HEK293T (cell line): Measurements from ENCODE around the gene RIPOR1.
"Not testable (repeated sequence)": the region's sequence is repeated elsewhere in the genome, so short reads cannot be mapped to it uniquely, and the experiment has no call there.

Source experiments
- CTCF ChIA-PET: fragments of 350-600 bp; formaldehyde crosslinking; extraction: SDS; loops from one replicate; lab custom pipeline; 2021; ENCODE audit warnings: antibody characterized with exemption, inconsistent platforms; lab: Yijun Ruan, JAX
- POLR2A ChIA-PET: fragments of 350-600 bp; formaldehyde crosslinking; extraction: SDS; loops from one replicate; lab custom pipeline; 2020; ENCODE audit warnings: antibody characterized with exemption, inconsistent platforms; lab: Yijun Ruan, JAX
- DNase-seq: peaks from one replicate; pipeline ENCODE4 v3.0.0; 2012; ENCODE audit warnings: mixed read lengths; ENCODE audit errors: extremely low spot score
- ARNT ChIP-seq: fragments of 450-650 bp; IDR thresholded peaks from 2 replicates; pipeline ENCODE4 v1.6.1; 2017; ENCODE audit warnings: mild to moderate bottlenecking
- BHLHE40 ChIP-seq: fragments of 450-650 bp; IDR thresholded peaks from 2 replicates; pipeline ENCODE4 v1.6.1; 2016; ENCODE audit warnings: mild to moderate bottlenecking, moderate library complexity, borderline replicate concordance
- CTBP1 ChIP-seq: fragments of 450-650 bp; IDR thresholded peaks from 2 replicates; pipeline ENCODE4 v1.6.1; 2016; ENCODE audit warnings: borderline replicate concordance
- ELF4 ChIP-seq: fragments of 450-650 bp; IDR thresholded peaks from 2 replicates; pipeline ENCODE4 v1.6.1; 2017; ENCODE audit warnings: antibody characterized with exemption
- FOXA1 ChIP-seq: fragments of 450-650 bp; IDR thresholded peaks from 2 replicates; pipeline ENCODE4 v1.6.1; 2016; ENCODE audit warnings: mild to moderate bottlenecking
- FOXK2 ChIP-seq: fragments of 450-650 bp; IDR thresholded peaks from 2 replicates; pipeline ENCODE4 v1.6.1; 2016; ENCODE audit warnings: mild to moderate bottlenecking
- FOXM1 ChIP-seq: fragments of 450-650 bp; IDR thresholded peaks from 2 replicates; pipeline ENCODE4 v1.6.1; 2017; ENCODE audit warnings: mild to moderate bottlenecking, borderline replicate concordance
- HDGF ChIP-seq: fragments of 450-650 bp; IDR thresholded peaks from 2 replicates; pipeline ENCODE4 v1.6.1; 2017; ENCODE audit warnings: antibody characterized with exemption, borderline replicate concordance
- L3MBTL2 ChIP-seq: fragments of 450-650 bp; conservative IDR thresholded peaks from 2 replicates; pipeline ENCODE4 v1.6.1; 2016; ENCODE audit warnings: mild to moderate bottlenecking
- LEF1 ChIP-seq: fragments of 450-650 bp; IDR thresholded peaks from 2 replicates; pipeline ENCODE4 v1.6.1; 2017; ENCODE audit warnings: mild to moderate bottlenecking, borderline replicate concordance
- NFRKB ChIP-seq: fragments of 450-650 bp; IDR thresholded peaks from 2 replicates; pipeline ENCODE4 v1.6.1; 2016; ENCODE audit warnings: mild to moderate bottlenecking, moderate library complexity
- SP1 ChIP-seq: fragments of 450-650 bp; IDR thresholded peaks from 2 replicates; pipeline ENCODE4 v1.6.1; 2017
- SUZ12 ChIP-seq: fragments of 450-650 bp; IDR thresholded peaks from 2 replicates; pipeline ENCODE4 v1.6.1; 2016; ENCODE audit warnings: mild to moderate bottlenecking
- TARDBP ChIP-seq: fragments of 450-650 bp; IDR thresholded peaks from 2 replicates; pipeline ENCODE4 v1.6.1; 2016
- ZNF384 ChIP-seq: fragments of 450-650 bp; IDR thresholded peaks from 2 replicates; pipeline ENCODE4 v1.6.1; 2016
- TF ChIP-seq, protein P1 (sequence below): fragments of 450-650 bp; IDR thresholded peaks from 2 replicates; pipeline ENCODE4 v1.6.1; 2016

RIPOR1 gene

DNA sequence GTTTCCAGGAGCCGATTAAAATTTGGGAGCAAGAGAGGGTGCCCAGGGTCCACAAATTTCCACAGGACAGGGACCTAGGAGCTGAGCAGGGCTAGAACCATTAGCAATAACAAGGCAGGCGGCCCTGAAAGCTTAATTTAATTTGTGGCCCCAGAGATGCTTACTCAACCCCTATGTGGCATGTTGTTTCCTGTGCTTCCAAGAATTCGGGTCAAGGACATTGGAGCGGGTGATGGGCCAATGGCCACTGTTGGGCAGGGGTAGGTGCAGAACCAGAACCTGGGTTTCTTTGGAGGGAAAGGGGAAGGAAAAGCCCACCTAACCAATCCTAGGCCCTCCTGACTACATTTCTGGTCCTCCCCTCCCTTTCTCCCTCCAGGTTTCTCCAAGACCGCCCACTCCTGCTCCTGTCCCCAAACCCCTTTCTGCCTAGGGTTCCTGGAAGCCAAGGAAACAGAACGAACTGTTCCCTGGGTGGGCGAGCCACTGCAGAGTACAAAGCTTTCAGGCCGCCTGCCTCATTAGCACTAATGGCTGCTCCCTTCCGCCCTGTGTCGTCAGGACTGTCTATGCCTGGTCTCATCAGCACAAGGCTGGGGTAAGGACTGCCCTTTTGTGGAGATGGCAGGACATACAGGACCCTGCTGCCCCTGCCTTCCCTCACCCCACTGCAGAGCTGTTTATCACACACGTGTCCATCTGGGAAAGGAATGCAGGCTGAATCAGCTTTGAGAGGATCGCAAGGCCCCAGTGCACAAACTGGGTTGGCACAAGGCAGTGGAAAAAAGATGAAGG, 44.7 kb upstream of the RIPOR1 start:
- no peak for TF ChIP-seq HDGF
- TF ChIP-seq CTBP1: no peak
- TF ChIP-seq SUZ12: no peak
- no peak for TF ChIP-seq SP1
- no peak for TF ChIP-seq TARDBP
- no peak for TF ChIP-seq LEF1
- TF ChIP-seq FOXA1: no peak
- TF ChIP-seq ARNT: no peak
- no peak for TF ChIP-seq FOXK2
- no peak for TF ChIP-seq ELF4
- no peak for TF ChIP-seq L3MBTL2
- TF ChIP-seq FOXM1: no peak
- POLR2A ChIA-PET: no interaction called here
- CTCF ChIA-PET: interaction anchor here (1.0 to 1.1 kb wide), 2 partner anchors 30 to 37 kb away, joined by 3 to 7 read pairs; no protein-coding TSS in a partner anchor
- DNase-seq: no peak

DNA sequence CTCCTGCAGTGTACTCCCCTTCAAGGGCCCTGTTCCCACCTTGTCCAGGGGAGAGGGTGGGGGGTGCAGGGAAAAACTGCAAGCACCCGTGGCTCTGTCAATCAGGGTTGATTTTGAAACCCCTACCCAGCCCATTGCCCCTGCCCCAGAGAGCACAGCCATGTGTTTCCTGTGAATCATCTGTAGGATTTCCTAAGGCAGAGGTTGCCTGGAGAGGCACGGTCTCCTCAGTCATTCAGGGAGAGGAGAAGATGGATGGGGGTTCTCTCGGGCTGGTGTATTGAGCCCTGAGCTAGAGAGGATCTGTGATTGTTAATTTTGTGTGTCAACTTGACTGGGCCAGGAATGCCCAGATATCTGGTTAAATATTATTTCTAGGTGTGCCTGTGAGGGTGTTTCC, 41.8 kb upstream of the RIPOR1 start:
- no peak for DNase-seq
- no peak for TF ChIP-seq LEF1
- no peak for TF ChIP-seq BHLHE40
- TF ChIP-seq SP1: no peak
- no peak for TF ChIP-seq TARDBP
- no peak for TF ChIP-seq CTBP1
- no peak for TF ChIP-seq FOXK2
- TF ChIP-seq HDGF: no peak
- no peak for TF ChIP-seq ARNT
- TF ChIP-seq NFRKB: no peak
- TF ChIP-seq FOXM1: no peak
- no peak for TF ChIP-seq ZNF384
- TF ChIP-seq, protein P1, sequence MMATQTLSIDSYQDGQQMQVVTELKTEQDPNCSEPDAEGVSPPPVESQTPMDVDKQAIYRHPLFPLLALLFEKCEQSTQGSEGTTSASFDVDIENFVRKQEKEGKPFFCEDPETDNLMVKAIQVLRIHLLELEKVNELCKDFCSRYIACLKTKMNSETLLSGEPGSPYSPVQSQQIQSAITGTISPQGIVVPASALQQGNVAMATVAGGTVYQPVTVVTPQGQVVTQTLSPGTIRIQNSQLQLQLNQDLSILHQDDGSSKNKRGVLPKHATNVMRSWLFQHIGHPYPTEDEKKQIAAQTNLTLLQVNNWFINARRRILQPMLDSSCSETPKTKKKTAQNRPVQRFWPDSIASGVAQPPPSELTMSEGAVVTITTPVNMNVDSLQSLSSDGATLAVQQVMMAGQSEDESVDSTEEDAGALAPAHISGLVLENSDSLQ: no peak
- no peak for TF ChIP-seq FOXA1
- no peak for TF ChIP-seq ELF4
- TF ChIP-seq SUZ12: no peak
- no peak for TF ChIP-seq L3MBTL2
- ChIA-PET CTCF (interaction anchor here (0.6 kb wide), 1 partner anchor 37 kb away, joined by 4 read pairs; no protein-coding TSS in a partner anchor), POLR2A (no interaction called here)

DNA sequence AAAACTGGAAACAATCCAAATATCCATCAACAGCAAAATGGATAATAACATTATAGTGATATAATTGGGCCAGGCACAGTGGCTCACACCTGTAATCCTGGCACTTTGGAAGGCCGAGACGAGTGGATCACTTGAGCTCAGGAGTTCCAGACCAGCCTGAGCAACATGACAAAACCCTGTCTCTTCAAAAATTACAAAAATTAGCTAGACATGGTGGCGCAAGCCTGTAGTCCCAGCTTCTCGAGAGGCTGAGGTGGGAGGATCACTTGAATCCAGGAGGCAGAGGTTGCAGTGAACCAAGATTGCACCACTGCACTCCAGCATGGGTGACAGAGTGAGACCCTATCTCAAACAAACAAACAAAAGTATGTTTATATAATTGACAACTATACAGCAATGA, 41.1 kb upstream of the RIPOR1 start:
- POLR2A ChIA-PET: not testable (repeated sequence)
- CTCF ChIA-PET: interaction anchor here (0.6 kb wide), 1 partner anchor 92 kb away, joined by 3 read pairs; no protein-coding TSS in a partner anchor

DNA sequence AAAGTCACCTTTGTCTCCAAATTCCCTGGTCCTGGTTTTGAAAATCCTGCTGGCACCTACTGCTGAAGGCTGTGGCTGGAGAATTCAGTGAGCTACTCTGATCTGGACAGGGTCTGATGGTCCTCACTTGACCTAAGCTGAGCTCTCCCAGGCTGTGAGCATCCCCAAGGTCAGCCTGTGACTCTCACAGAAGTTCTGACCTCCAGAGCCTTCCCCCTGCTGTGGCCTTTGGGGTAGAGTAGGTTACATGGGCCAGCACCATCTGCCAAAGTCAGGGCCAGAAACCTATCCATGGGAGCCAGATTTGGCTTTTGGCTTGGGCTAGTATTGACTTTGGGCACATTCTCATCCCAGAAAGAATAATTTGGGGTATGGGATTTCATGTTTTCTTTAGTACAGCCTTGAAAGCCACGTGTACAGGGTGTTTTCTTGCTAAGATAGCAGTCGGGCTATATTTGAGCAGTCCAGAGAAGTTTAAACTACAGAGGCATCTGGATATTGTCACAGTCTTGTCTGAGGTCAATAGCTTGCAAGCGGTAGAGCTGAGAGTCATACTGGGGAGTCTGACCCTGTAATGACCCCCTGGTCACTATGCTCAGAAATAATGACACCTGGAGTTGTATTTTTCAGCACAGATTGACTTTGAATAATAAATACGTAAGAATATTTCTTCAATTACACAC, 39.1 kb upstream of the RIPOR1 start:
- no peak for TF ChIP-seq LEF1
- no peak for TF ChIP-seq BHLHE40
- TF ChIP-seq ELF4: no peak
- TF ChIP-seq ZNF384: no peak
- TF ChIP-seq FOXM1: no peak
- no peak for TF ChIP-seq TARDBP
- CTCF ChIA-PET: interaction anchor here (0.7 to 1.7 kb wide), 6 partner anchors 8 to 388 kb away, joined by 3 to 9 read pairs (median 7); partner anchors contain the start of gene ATP6V0D1

More for the DNA sequence above, 41.1 kb upstream of the RIPOR1 start:
- not testable (repeated sequence) for DNase-seq

DNA sequence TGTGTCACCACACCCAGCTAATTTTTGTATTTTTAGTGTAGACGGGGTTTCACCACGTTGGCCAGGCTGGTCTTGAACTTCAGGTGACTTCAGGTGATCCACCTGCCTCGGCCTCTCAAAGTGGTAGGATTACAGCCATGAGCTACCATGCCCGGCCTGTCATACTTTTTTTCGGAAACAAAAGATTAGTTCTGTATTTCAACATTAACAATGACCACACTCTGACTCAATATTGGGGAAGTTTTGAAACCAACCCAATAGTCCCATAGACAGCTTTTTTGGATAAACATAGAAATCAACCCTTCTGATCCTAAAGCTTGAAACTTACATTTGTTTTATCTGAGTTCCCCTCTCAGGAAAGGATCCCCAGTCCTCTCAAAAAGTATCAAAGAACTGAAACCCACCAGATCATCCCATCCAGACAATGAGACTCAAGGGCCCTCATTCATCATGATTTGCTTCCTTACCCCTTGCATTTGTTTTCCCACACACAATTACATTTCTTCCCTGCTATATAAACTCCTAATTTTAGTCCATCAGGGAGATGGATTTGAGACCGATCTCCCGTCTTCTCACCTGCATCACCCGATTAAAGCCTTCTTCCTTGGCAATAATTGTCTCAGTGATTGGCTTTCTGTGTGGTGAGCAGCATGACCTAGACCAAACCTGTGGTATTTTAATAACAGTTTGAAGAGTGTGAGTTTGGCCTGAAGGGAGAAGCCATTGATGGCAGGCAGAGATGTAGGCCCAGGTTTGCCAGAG, 38.1 kb upstream of the RIPOR1 start:
- ChIA-PET POLR2A (interaction anchor here (2.4 kb wide), 1 partner anchor 9 kb away, joined by 11 read pairs; the partner anchor contains the start of gene ATP6V0D1), CTCF (interaction anchor here (0.6 to 2.4 kb wide), 4 partner anchors 9 to 31 kb away, joined by 3 to 12 read pairs (median 8); partner anchors contain the start of gene ATP6V0D1)
- DNase-seq: no peak
- no peak for TF ChIP-seq ZNF384
- TF ChIP-seq FOXA1: no peak
- no peak for TF ChIP-seq BHLHE40
- TF ChIP-seq FOXK2: no peak
- TF ChIP-seq ARNT: no peak
- TF ChIP-seq NFRKB: no peak
- TF ChIP-seq CTBP1: no peak

More for the DNA sequence above, 39.1 kb upstream of the RIPOR1 start:
- POLR2A ChIA-PET: interaction anchor here (2.4 kb wide), 1 partner anchor 8 kb away, joined by 11 read pairs; the partner anchor contains the start of gene ATP6V0D1
- DNase-seq: no peak

DNA sequence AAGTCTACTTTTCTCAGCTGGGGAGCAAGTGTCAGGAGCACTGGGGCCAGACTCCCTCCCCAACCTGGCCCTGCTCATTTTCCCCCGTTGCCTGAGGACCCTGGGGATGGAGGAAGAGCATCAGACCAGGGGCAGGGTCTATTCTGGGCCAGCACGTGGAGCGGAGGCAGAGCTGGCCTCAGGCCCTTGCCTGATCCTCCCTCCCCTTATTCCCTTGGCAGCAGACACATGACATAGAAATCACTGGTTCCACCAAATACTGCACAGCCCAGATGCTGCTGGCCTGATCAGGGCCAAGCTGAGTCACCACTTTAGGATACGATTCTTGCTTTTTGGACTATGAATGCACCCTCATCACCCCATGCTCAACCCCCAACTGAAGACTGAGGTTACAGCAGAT, 29.5 kb upstream of the RIPOR1 start:
- ChIA-PET CTCF (interaction anchor here (0.6 kb wide), 1 partner anchor 18 kb away, joined by 4 read pairs; no protein-coding TSS in a partner anchor), POLR2A (no interaction called here)
- TF ChIP-seq, protein P1: no peak
- TF ChIP-seq NFRKB (no peak), SP1 (no peak), CTBP1 (no peak), ZNF384 (no peak), TARDBP (no peak), SUZ12 (no peak), FOXM1 (no peak), ARNT (no peak), FOXK2 (no peak), L3MBTL2 (no peak), ELF4 (no peak), HDGF (no peak), BHLHE40 (no peak), LEF1 (no peak), FOXA1 (no peak)
- no peak for DNase-seq
